ENCODE data around the gene SORCS2. TPM values are rescaled to one million over a fixed set of nuclear protein-coding genes. Genes with fewer than 3 reads are reported as not detected.

SORCS2 gene
- total and polyA plus RNA-seq, 2 donors (not counting 1 experiment from before 2014, with no cell fraction given) = not detected

GRCh38 chr4:7557456-7557855 is 365.1 kb downstream of the SORCS2 start:
- H3K9me3 ChIP-seq (ENCODE audit: control extremely low read depth in 1 of 3, control insufficient read depth in 2 of 3, insufficient read depth in 1 of 3, low read length in 2 of 3) = peaks cover 0 to 64% (median 6%) of the 10 kb centered on the region in 3 donors

GRCh38 chr4:7558436-7558835 is 366.1 kb downstream of the SORCS2 start:
- H3K4me1 ChIP-seq (ENCODE audit: control insufficient read depth in 2 of 2, insufficient read depth in 2 of 2, low read length in 2 of 2) = no peaks in the 10 kb centered on the region
- intact Hi-C loops (cut with micrococcal nuclease) = no loop called here
- Mint-ChIP-seq H3K27me3 (no peaks in the 10 kb centered on the region), H3K4me3 (no peak overlapping the region), H3K27ac (no peak overlapping the region), H3K9me3 (ENCODE audit: insufficient read depth) (peaks cover 14% of the 10 kb centered on the region), H3K4me1 (no peaks in the 10 kb centered on the region)
- DNase-seq = no peak
- no peak overlapping the region for H3K27ac ChIP-seq (ENCODE audit: low read length in 2 of 2)
- no peak overlapping the region for H3K9ac ChIP-seq (ENCODE audit: low read length)
- H4K20me1 ChIP-seq (ENCODE audit: control insufficient read depth, insufficient read depth, low read length, poor library complexity, severe bottlenecking) = no peaks in the 10 kb centered on the region
- no peak overlapping the region for H2AFZ ChIP-seq (ENCODE audit: insufficient read depth, low read depth, low read length, poor library complexity, severe bottlenecking)
- H3K79me2 ChIP-seq (ENCODE audit: control insufficient read depth, insufficient read depth, low read length) = no peaks in the 10 kb centered on the region
- H3K36me3 ChIP-seq (replicated peaks in 1 of 2; ENCODE audit: control extremely low read depth in 1 of 2, control insufficient read depth in 1 of 2, extremely low read depth in 1 of 2, insufficient read depth in 2 of 2, low read length in 1 of 2) = no peaks in the 10 kb centered on the region
- no peaks in the 10 kb centered on the region for H3K27me3 ChIP-seq (replicated peaks in 1 of 4; ENCODE audit: control extremely low read depth in 1 of 4, control insufficient read depth in 3 of 4, insufficient read depth in 4 of 4, low read length in 3 of 4)
- POLR2A ChIA-PET = no interaction called here
- no peak for ATAC-seq (ENCODE audit: low read depth)
- peaks cover 0 to 60% (median 3%) of the 10 kb centered on the region in 3 donors for H3K9me3 ChIP-seq (ENCODE audit: control extremely low read depth in 1 of 3, control insufficient read depth in 2 of 3, insufficient read depth in 1 of 3, low read length in 2 of 3)
- 92% methylated on average over 7 of the region's 7 CpGs for WGBS (ENCODE audit: insufficient coverage)
- no peak overlapping the region for H3K4me3 ChIP-seq (ENCODE audit: control extremely low read depth in 1 of 5, extremely low read depth in 1 of 5, insufficient read depth in 1 of 5, low read depth in 2 of 5, low read length in 4 of 5)
- TF ChIP-seq CTCF (IDR thresholded peaks at IDR 0.05) = no peak
- TF ChIP-seq EZH2 (IDR thresholded peaks at IDR 0.05; ENCODE audit: borderline replicate concordance, insufficient read depth, low read depth, low read length, poor library complexity, severe bottlenecking) = no peak
- CTCF ChIA-PET = no interaction called here
- H3K4me2 ChIP-seq (replicated peaks; ENCODE audit: low read depth, low read length, poor library complexity, severe bottlenecking) = no peak overlapping the region

More at GRCh38 chr4:7557456-7557855, 365.1 kb downstream of the SORCS2 start:
- Histone ChIP-seq H3K4me3 (ENCODE audit: control extremely low read depth in 1 of 5, extremely low read depth in 1 of 5, insufficient read depth in 1 of 5, low read depth in 2 of 5, low read length in 4 of 5) (no peak overlapping the region), H3K27me3 (replicated peaks in 1 of 4; ENCODE audit: control extremely low read depth in 1 of 4, control insufficient read depth in 3 of 4, insufficient read depth in 4 of 4, low read length in 3 of 4) (no peaks in the 10 kb centered on the region), H3K36me3 (replicated peaks in 1 of 2; ENCODE audit: control extremely low read depth in 1 of 2, control insufficient read depth in 1 of 2, extremely low read depth in 1 of 2, insufficient read depth in 2 of 2, low read length in 1 of 2) (no peaks in the 10 kb centered on the region), H2AFZ (ENCODE audit: insufficient read depth, low read depth, low read length, poor library complexity, severe bottlenecking) (no peak overlapping the region), H3K4me1 (ENCODE audit: control insufficient read depth in 2 of 2, insufficient read depth in 2 of 2, low read length in 2 of 2) (no peaks in the 10 kb centered on the region), H4K20me1 (ENCODE audit: control insufficient read depth, insufficient read depth, low read length, poor library complexity, severe bottlenecking) (no peaks in the 10 kb centered on the region), H3K4me2 (replicated peaks; ENCODE audit: low read depth, low read length, poor library complexity, severe bottlenecking) (no peak overlapping the region), H3K79me2 (ENCODE audit: control insufficient read depth, insufficient read depth, low read length) (no peaks in the 10 kb centered on the region), H3K27ac (ENCODE audit: low read length in 2 of 2) (no peak overlapping the region), H3K9ac (ENCODE audit: low read length) (no peak overlapping the region)
- Mint-ChIP-seq H3K27me3 (no peaks in the 10 kb centered on the region), H3K4me1 (no peaks in the 10 kb centered on the region), H3K27ac (no peak overlapping the region), H3K9me3 (ENCODE audit: insufficient read depth) (peaks cover 21% of the 10 kb centered on the region), H3K4me3 (no peak overlapping the region)
- CTCF ChIA-PET = no interaction called here
- no peak for TF ChIP-seq CTCF (IDR thresholded peaks at IDR 0.05)
- no peak for TF ChIP-seq EZH2 (IDR thresholded peaks at IDR 0.05; ENCODE audit: borderline replicate concordance, insufficient read depth, low read depth, low read length, poor library complexity, severe bottlenecking)
- DNase-seq (no peak), ATAC-seq (ENCODE audit: low read depth) (no peak)
- 63% methylated on average over 1 of the region's 7 CpGs for WGBS (ENCODE audit: insufficient coverage)
- POLR2A ChIA-PET = no interaction called here
- intact Hi-C loops (cut with micrococcal nuclease) = no loop called here
